RWPE2 (cell line): ENCODE data around the gene VAV3.

Experiments
- ATAC-seq: fragments of 200-7000 bp; cut with Tn5 transposase; 3 replicates; pipeline ENCODE4 v1.9.1; 2021; ENCODE audit warnings: low read depth
- DNase-seq: peaks from one replicate; pipeline ENCODE4 v3.0.0-alpha.2; 2020; ENCODE audit warnings: low spot score
- H3K27ac ChIP-seq: fragments of 450-650 bp; 2 replicates; pipeline ENCODE4 v1.5.1; 2017; ENCODE audit warnings: mild to moderate bottlenecking; ENCODE audit not compliant: poor library complexity, severe bottlenecking
- H3K27me3 ChIP-seq: fragments of 250-450 bp; sonication (Bioruptor Pico); 2 replicates; pipeline ENCODE4 v1.5.1; 2021; ENCODE audit warnings: mild to moderate bottlenecking, moderate library complexity; ENCODE audit not compliant: insufficient read depth, poor library complexity, severe bottlenecking
- H3K36me3 ChIP-seq: fragments of 250-450 bp; sonication (Bioruptor Pico); 2 replicates; pipeline ENCODE4 v1.5.1; 2020; ENCODE audit warnings: low read depth, mild to moderate bottlenecking, moderate library complexity
- H3K4me1 ChIP-seq: fragments of 250-450 bp; sonication (Bioruptor Pico); 2 replicates; pipeline ENCODE4 v1.5.1; 2021; ENCODE audit warnings: mild to moderate bottlenecking, moderate library complexity; ENCODE audit not compliant: insufficient read depth, poor library complexity, severe bottlenecking
- H3K4me3 ChIP-seq: fragments of 250-450 bp; sonication (Bioruptor Pico); 2 replicates; pipeline ENCODE4 v1.5.1; 2021; ENCODE audit warnings: mild to moderate bottlenecking, moderate library complexity; ENCODE audit not compliant: severe bottlenecking
- H3K9me3 ChIP-seq: fragments of 250-450 bp; sonication (Bioruptor Pico); 2 replicates; pipeline ENCODE4 v1.5.1; 2021; ENCODE audit warnings: mild to moderate bottlenecking, moderate library complexity; ENCODE audit not compliant: severe bottlenecking
- CTCF ChIP-seq: fragments of 450-650 bp; IDR thresholded peaks from one replicate; pipeline ENCODE4 v1.5.1; 2017; ENCODE audit warnings: mild to moderate bottlenecking, moderate library complexity; ENCODE audit not compliant: poor library complexity, severe bottlenecking

VAV3 gene

GRCh38 chr1:107954126-107954525 lies 10.9 kb downstream of the VAV3 start:
- Histone ChIP-seq H3K4me1 (no peaks in the 10 kb centered on the region), H3K4me3 (no peak overlapping the region), H3K36me3 (no peaks in the 10 kb centered on the region), H3K27ac (no peak overlapping the region), H3K27me3 (no peaks in the 10 kb centered on the region), H3K9me3 (no peaks in the 10 kb centered on the region)
- no peak for DNase-seq
- ATAC-seq = no peak
- TF ChIP-seq CTCF = no peak

DNA sequence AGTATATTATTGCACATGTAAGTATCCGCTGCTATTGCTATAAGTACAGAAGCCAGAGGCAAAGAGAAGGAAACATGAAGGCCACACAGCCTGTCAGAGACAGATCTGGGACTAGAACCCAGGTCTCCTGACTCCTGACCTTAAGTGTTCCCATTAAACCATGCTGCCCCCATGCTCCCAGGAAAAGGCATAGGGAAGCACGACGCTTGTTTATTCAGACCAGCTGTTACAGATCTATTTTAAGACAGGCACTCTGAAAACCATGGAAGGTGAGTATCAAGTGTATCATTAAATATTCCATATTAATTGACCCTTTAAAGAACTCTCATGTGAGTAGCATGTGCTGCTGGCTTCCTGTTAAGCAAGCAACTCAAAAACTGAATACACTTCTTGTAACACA lies 11.4 kb downstream of the VAV3 start:
- H3K27me3 ChIP-seq = no peaks in the 10 kb centered on the region
- TF ChIP-seq CTCF = no peak
- DNase-seq = no peak

DNA sequence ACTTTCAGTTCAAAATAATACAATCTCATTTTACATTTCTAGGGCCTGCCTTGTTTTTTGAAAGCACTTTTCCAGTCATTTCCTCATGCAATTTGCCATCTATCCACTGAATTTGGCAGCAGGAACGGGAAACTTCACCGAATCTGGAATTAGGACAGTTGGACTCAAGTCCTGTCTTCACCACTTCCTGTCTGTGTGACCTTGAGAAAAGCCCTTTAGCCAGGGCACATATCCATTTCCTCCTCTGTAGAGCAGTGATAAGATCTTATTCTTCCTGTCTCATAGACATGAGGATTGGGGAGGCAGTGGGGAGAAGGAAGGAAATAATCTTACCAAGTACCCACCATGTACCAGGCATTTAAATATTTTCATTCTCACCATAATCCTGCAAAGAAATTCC lies 12.0 kb downstream of the VAV3 start:
- Histone ChIP-seq H3K27ac (no peak overlapping the region), H3K36me3 (no peaks in the 10 kb centered on the region), H3K9me3 (no peaks in the 10 kb centered on the region), H3K4me3 (no peak overlapping the region), H3K4me1 (no peaks in the 10 kb centered on the region), H3K27me3 (no peaks in the 10 kb centered on the region)
- ATAC-seq (no peak), DNase-seq (no peak)
- TF ChIP-seq CTCF = no peak

More for the DNA sequence above, 11.4 kb downstream of the VAV3 start:
- Histone ChIP-seq H3K36me3 (no peaks in the 10 kb centered on the region), H3K4me1 (no peaks in the 10 kb centered on the region), H3K4me3 (no peak overlapping the region), H3K9me3 (no peaks in the 10 kb centered on the region), H3K27ac (no peak overlapping the region)
- no peak for ATAC-seq

- Histone ChIP-seq H3K36me3 (no peaks in the 10 kb centered on the region), H3K4me1 (no peaks in the 10 kb centered on the region), H3K9me3 (no peaks in the 10 kb centered on the region), H3K27ac (no peak overlapping the region), H3K4me3 (no peak overlapping the region), H3K27me3 (no peaks in the 10 kb centered on the region)
- TF ChIP-seq CTCF = no peak
- ATAC-seq (no peak), DNase-seq (no peak)
These were observed 14.5 kb downstream of the VAV3 start for GRCh38 chr1:107950464-107950863.

DNA sequence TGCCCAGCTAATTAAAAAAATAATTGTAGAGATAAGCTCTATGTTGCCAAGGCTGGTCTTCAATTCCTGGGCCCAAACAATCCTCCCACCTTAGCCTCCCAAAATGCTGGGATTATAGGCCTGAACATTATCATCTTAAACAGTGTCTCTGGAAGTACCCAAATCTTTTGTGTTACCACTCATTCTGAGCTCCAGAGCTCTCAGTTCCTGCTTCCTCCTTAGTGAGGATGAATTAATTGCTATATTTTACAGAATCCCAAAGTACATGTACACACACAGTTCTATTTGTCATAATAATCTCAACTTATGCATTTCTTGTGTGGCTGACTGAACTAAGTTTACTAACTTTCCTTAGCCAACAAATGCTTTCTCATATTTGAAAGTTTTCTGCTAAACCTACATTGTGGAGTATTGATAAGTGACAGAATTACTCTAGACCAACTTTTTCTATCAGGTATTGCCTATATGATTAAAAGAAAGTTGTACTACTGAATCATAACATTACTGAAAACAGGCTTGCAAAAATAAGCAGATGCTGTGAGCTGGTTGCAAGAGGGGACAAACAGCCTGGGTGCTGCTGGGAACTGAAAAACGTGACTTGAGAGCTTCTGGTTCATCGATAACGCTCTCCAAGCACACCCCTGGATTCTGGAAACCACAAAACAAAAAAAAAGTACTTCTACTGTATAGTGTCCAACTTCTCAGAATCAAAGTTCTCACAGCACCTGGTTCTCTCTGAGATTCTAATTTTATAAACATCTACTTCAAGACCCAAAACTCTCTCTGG lies 15.3 kb downstream of the VAV3 start:
- Histone ChIP-seq H3K27me3 (no peaks in the 10 kb centered on the region), H3K9me3 (no peaks in the 10 kb centered on the region), H3K4me1 (no peaks in the 10 kb centered on the region), H3K36me3 (no peaks in the 10 kb centered on the region), H3K4me3 (no peak overlapping the region), H3K27ac (no peak overlapping the region)
- DNase-seq (no peak), ATAC-seq (no peak)
- no peak for TF ChIP-seq CTCF
